Thoracic aorta (tissue), 2 donors: ENCODE results near the gene RAD51. TPM values are rescaled to one million over a fixed set of nuclear protein-coding genes. Genes with fewer than 3 reads are reported as not detected.

Experiments used
- ATAC-seq: fragments of 150-250 bp; one replicate; pipeline ENCODE4 v1.8.0; 2017; ENCODE audit warnings: low read depth; ENCODE audit not compliant: insufficient number of reproducible peaks, low FRiP score
- DNase-seq: peaks from one replicate; pipeline ENCODE4 v3.0.0-alpha.2; 2020; ENCODE audit warnings: low spot score
- H3K27ac ChIP-seq, 2 donors: fragments of 200-600 bp; sonication (generic); 1 replicate in 1 of 2; 2 replicates in 1 of 2; pipeline ENCODE4 v1.5.1; 2016; ENCODE audit warnings: mild to moderate bottlenecking in 2 of 2, moderate library complexity in 2 of 2
- H3K27me3 ChIP-seq: fragments of 200-600 bp; sonication (generic); replicated peaks from 2 replicates; pipeline ENCODE4 v1.6.0; 2016; ENCODE audit warnings: mild to moderate bottlenecking; ENCODE audit not compliant: insufficient read depth
- H3K36me3 ChIP-seq: fragments of 200-600 bp; sonication (generic); one replicate; pipeline ENCODE4 v1.5.1; 2016
- H3K4me1 ChIP-seq, 2 donors: fragments of 200-600 bp; sonication (generic); 1 replicate in 1 of 2; 2 replicates in 1 of 2; pipeline versions ENCODE4 v1.5.1 to v1.6.0; 2016; ENCODE audit warnings: low read depth in 2 of 2, mild to moderate bottlenecking in 1 of 2; ENCODE audit not compliant: control insufficient read depth in 1 of 2
- H3K4me3 ChIP-seq: fragments of 200-600 bp; sonication (generic); 2 replicates; pipeline ENCODE4 v1.5.1; 2016; ENCODE audit warnings: mild to moderate bottlenecking
- H3K9me3 ChIP-seq: fragments of 200-600 bp; sonication (generic); 2 replicates; pipeline ENCODE4 v1.5.1; 2016
- total RNA-seq, 2 donors: library from RNA; depleted of rRNA; stranded (reverse); fragments of >200 nt; gene quantifications; one replicate each; pipeline versions ENCODE4 v1.1.0 to v1.2.3, GENCODE V29; 2016
- TF ChIP-seq, protein P1 (sequence below): fragments of 200-600 bp; sonication (generic); IDR thresholded peaks from one replicate; pipeline ENCODE4 v1.5.1; 2019; ENCODE audit warnings: antibody characterized with exemption

The RAD51 gene
- total RNA-seq, 2 donors from 2014 or later: 0.27 TPM; not detected in 1

DNA sequence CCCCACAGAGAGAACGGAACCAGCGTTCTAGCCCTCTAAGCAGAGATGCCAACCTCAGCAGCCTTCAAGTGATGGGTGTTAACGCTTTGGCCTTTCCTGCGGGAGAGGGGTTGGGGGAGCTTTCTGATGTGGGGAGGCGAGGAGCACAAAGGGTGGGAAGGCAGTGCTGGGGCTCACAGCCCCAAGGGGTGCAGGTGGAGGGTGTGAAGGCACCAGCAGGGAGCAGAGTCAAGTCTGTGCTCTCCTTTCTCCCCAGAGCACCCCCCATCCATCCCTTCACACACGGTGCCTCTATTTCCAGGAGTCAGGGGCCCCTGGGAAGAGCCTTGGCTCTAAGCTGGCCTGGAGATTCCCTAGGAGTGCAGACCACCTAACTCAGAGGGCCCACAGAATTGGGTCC, 78.9 kb downstream of the RAD51 start:
- peaks cover 64% of the 10 kb centered on the region for H3K36me3 ChIP-seq
- no peaks in the 10 kb centered on the region for H3K9me3 ChIP-seq
- H3K4me1 ChIP-seq: no peaks in the 10 kb centered on the region
- H3K27me3 ChIP-seq: no peaks in the 10 kb centered on the region
- H3K4me3 ChIP-seq: no peak overlapping the region
- DNase-seq: no peak
- H3K27ac ChIP-seq: no peak overlapping the region
- TF ChIP-seq, protein P1, sequence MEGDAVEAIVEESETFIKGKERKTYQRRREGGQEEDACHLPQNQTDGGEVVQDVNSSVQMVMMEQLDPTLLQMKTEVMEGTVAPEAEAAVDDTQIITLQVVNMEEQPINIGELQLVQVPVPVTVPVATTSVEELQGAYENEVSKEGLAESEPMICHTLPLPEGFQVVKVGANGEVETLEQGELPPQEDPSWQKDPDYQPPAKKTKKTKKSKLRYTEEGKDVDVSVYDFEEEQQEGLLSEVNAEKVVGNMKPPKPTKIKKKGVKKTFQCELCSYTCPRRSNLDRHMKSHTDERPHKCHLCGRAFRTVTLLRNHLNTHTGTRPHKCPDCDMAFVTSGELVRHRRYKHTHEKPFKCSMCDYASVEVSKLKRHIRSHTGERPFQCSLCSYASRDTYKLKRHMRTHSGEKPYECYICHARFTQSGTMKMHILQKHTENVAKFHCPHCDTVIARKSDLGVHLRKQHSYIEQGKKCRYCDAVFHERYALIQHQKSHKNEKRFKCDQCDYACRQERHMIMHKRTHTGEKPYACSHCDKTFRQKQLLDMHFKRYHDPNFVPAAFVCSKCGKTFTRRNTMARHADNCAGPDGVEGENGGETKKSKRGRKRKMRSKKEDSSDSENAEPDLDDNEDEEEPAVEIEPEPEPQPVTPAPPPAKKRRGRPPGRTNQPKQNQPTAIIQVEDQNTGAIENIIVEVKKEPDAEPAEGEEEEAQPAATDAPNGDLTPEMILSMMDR: no peak
- no peak for ATAC-seq

DNA sequence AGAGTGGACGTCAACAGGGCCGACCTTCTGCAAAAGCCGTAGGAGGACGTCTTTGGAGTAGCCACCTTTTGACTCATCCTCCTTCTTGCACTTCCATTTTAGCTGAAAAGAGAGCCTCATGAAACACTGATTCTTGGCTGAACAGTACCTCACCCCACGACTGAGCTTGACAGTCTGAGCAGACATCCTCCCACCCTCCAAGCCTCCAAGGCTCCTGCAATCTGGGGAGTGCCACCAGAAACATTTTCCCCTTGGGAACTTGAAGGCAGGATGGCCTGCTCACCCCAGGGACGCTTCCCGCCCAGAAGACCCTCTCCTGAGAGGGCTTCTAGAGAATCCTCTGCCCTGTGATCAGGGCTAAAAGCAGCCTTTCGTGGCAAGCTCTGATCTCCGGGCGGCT, 80.0 kb downstream of the RAD51 start:
- ATAC-seq: no peak
- TF ChIP-seq, protein P1: no peak
- Histone ChIP-seq H3K4me1 (no peaks in the 10 kb centered on the region), H3K36me3 (peaks cover 75% of the 10 kb centered on the region), H3K4me3 (no peak overlapping the region), H3K27me3 (no peaks in the 10 kb centered on the region), H3K9me3 (no peaks in the 10 kb centered on the region), H3K27ac (no peak overlapping the region)
- DNase-seq: no peak

DNA sequence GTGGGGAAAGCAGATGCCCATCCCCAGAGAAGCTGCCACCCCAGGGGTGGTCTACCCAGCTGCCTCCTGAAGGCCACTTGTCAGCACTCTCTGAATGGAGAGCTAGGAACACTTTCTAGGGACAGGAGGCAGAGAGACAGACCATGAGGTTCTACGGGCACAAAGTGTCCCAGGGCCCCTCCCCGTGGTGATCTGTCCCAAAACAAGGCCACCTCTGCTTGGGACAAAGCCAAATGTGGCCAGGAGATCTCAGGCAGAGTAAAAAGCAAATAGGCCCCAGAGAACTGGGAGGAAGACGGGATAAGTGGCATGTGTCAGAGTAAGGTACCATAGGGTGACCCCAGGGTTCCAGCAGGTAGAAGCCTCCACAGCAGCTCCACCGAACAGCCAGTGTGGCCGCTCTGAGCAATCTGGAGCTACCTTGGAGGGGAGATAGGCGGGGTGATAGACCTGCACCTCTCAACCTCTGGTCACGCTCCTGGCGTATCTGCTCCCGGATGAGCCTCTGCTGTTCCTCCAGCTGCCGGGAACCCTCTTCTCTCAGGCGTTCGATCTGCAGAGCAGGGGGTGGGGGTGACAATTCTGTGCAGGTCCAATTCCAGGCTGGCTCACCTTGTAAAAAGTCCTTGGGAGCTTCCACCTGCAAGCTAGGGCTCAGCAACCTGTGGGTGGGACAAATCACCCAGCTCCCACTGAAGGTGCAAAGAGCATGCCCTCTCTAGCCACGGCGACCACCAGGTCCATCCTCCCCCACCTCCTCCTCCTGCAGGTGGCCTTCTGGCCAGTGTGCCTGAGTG, 81.0 kb downstream of the RAD51 start:
- H3K27ac ChIP-seq: no peak overlapping the region
- H3K27me3 ChIP-seq: no peaks in the 10 kb centered on the region
- peaks cover 72% of the 10 kb centered on the region for H3K36me3 ChIP-seq
- no peaks in the 10 kb centered on the region for H3K4me1 ChIP-seq
- TF ChIP-seq, protein P1: no peak
- no peak for DNase-seq
- H3K9me3 ChIP-seq: no peaks in the 10 kb centered on the region
- peak; percentile 6 for ATAC-seq
- H3K4me3 ChIP-seq: no peak overlapping the region

DNA sequence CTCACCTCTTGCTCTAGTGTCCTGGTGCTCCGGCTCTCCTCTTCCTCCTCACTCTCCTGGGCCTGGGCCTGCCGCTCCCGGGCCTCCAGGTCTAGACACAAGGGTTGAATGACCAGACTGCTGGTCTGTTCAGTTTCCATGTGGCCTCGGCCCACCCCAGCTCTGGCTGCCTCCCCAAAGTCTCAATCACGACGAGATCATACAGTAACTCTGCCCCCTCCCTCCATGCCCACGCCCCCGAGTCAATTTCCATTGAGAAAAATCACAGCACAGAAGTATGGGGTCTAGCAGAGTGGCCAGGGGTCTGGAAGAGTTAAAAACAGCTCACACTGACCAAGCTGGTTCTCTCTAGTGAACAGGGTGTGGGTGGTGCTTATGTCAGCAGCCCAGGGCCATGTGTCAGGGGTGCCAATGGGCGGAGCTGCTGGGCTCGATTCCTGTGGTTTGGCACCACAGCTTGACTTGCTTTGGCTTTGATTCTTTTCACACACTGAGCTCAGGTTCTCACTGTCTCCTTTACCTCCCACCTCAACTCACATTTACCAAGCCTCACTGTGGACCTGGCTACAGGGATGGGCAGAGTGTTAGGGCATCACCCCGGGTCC, 81.7 kb downstream of the RAD51 start:
- no peak overlapping the region for H3K4me3 ChIP-seq
- no peak overlapping the region for H3K27ac ChIP-seq
- H3K36me3 ChIP-seq: peaks cover 69% of the 10 kb centered on the region
- H3K4me1 ChIP-seq: no peaks in the 10 kb centered on the region
- TF ChIP-seq, protein P1: no peak
- ATAC-seq (no peak), DNase-seq (no peak)
- H3K27me3 ChIP-seq: no peaks in the 10 kb centered on the region
- H3K9me3 ChIP-seq: no peaks in the 10 kb centered on the region

Other genes with a start within 250 kb of the RAD51 start
- gene CHST14, start 224.2 kb upstream of the RAD51 start, total RNA-seq: 10 to 100 TPM; 16.4 to 21.0 TPM
- gene CCDC32, start 130.1 kb upstream of the RAD51 start, total RNA-seq: 10 to 100 TPM; 15.8 to 53.1 TPM
- gene RPUSD2, start 125.9 kb upstream of the RAD51 start, total RNA-seq: 1 to 10 TPM; 9.6 to 9.8 TPM
- 10 to 100 TPM in 1 of 2 donors, under 1 TPM in 1; 0.27 to 11.4 TPM for gene KNL1, start 100.9 kb upstream of the RAD51 start, total RNA-seq
- 10 to 100 TPM; 17.2 to 34.5 TPM for gene RMDN3, start 60.1 kb downstream of the RAD51 start, total RNA-seq
- 10 to 100 TPM; 14.1 to 17.2 TPM for gene GCHFR, start 68.9 kb downstream of the RAD51 start, total RNA-seq
- gene C15orf62, start 74.8 kb downstream of the RAD51 start, total RNA-seq: under 1 TPM in 1 of 2 donors, not detected in 1; 0.54 TPM
- 10 to 100 TPM; 10.9 to 17.3 TPM for gene ZFYVE19, start 111.9 kb downstream of the RAD51 start, total RNA-seq
- 10 to 100 TPM in 1 of 2 donors, 1 to 10 TPM in 1; 6.1 to 20.4 TPM for gene DNAJC17, start 112.3 kb downstream of the RAD51 start, total RNA-seq
- gene PPP1R14D, start 133.5 kb downstream of the RAD51 start, total RNA-seq: not detected
- 1 to 10 TPM; 4.6 to 4.8 TPM for gene SPINT1, start 148.9 kb downstream of the RAD51 start, total RNA-seq
- gene RHOV, start 179.1 kb downstream of the RAD51 start, total RNA-seq: not detected
- gene VPS18, start 199.3 kb downstream of the RAD51 start, total RNA-seq: 10 to 100 TPM; 26.0 to 37.9 TPM
- 10 to 100 TPM in 1 of 2 donors, 1 to 10 TPM in 1; 6.2 to 13.0 TPM for gene DLL4, start 234.2 kb downstream of the RAD51 start, total RNA-seq